SK-N-SH treated with all-trans-retinoic acid at 6 μM for 48 hours (cell line): ENCODE results near the gene VPS35L.

Experiments
- ARNTL ChIP-seq: fragments of 450-650 bp; formaldehyde crosslinking; IDR thresholded peaks from 2 replicates; pipeline ENCODE4 v1.5.0; 2020; ENCODE audit warnings: low read depth, mild to moderate bottlenecking, moderate library complexity, borderline replicate concordance
- BACH2 ChIP-seq: fragments of 250-450 bp; sonication (Bioruptor Pico); IDR thresholded peaks from 2 replicates; pipeline ENCODE4 v1.9.0; 2021; ENCODE audit warnings: mild to moderate bottlenecking, borderline replicate concordance
- CSDC2 ChIP-seq: fragments of 250-450 bp; sonication (Bioruptor Pico); IDR thresholded peaks from 2 replicates; pipeline ENCODE4 v1.5.0; 2020; ENCODE audit warnings: mild to moderate bottlenecking, moderate library complexity
- GLIS3 ChIP-seq: fragments of 250-450 bp; sonication (Bioruptor Pico); IDR thresholded peaks from 2 replicates; pipeline ENCODE4 v1.5.0; 2020; ENCODE audit warnings: mild to moderate bottlenecking, moderate library complexity
- PPARA ChIP-seq: fragments of 250-450 bp; sonication (Bioruptor Pico); IDR thresholded peaks from 2 replicates; pipeline ENCODE4 v1.5.0; 2020; ENCODE audit warnings: mild to moderate bottlenecking, borderline replicate concordance
- RARB ChIP-seq: fragments of 250-450 bp; sonication (Bioruptor Pico); IDR thresholded peaks from 2 replicates; pipeline ENCODE4 v1.8.0; 2021; ENCODE audit warnings: mild to moderate bottlenecking, moderate library complexity
- SNAI2 ChIP-seq: fragments of 250-450 bp; sonication (Bioruptor Pico); IDR thresholded peaks from 2 replicates; pipeline ENCODE4 v1.5.0; 2020; ENCODE audit warnings: mild to moderate bottlenecking, moderate library complexity
- TCF4 ChIP-seq: fragments of 250-450 bp; sonication (Bioruptor Pico); IDR thresholded peaks from 2 replicates; pipeline ENCODE4 v1.8.0; 2021; ENCODE audit warnings: mild to moderate bottlenecking, moderate library complexity, borderline replicate concordance
- ZFP3 ChIP-seq: fragments of 250-450 bp; sonication (Bioruptor Pico); IDR thresholded peaks from 2 replicates; pipeline ENCODE4 v1.5.0; 2020; ENCODE audit warnings: mild to moderate bottlenecking, moderate library complexity
- ZNF70 ChIP-seq: fragments of 450-650 bp; formaldehyde crosslinking; IDR thresholded peaks from 2 replicates; pipeline ENCODE4 v1.5.0; 2020; ENCODE audit warnings: mild to moderate bottlenecking, moderate library complexity
- ZNF8 ChIP-seq: fragments of 450-650 bp; formaldehyde crosslinking; IDR thresholded peaks from 2 replicates; pipeline ENCODE4 v1.5.0; 2020; ENCODE audit warnings: mild to moderate bottlenecking, moderate library complexity
- TF ChIP-seq, protein P1 (sequence below): fragments of 250-450 bp; sonication (Bioruptor Pico); IDR thresholded peaks from 2 replicates; pipeline ENCODE4 v1.8.0; 2020; ENCODE audit warnings: mild to moderate bottlenecking, moderate library complexity, borderline replicate concordance
- TF ChIP-seq, protein P2 (sequence below): fragments of 250-450 bp; sonication (Bioruptor Pico); IDR thresholded peaks from 2 replicates; pipeline ENCODE4 v1.8.0; 2021; ENCODE audit warnings: low read depth, mild to moderate bottlenecking, moderate library complexity, borderline replicate concordance

DNA sequence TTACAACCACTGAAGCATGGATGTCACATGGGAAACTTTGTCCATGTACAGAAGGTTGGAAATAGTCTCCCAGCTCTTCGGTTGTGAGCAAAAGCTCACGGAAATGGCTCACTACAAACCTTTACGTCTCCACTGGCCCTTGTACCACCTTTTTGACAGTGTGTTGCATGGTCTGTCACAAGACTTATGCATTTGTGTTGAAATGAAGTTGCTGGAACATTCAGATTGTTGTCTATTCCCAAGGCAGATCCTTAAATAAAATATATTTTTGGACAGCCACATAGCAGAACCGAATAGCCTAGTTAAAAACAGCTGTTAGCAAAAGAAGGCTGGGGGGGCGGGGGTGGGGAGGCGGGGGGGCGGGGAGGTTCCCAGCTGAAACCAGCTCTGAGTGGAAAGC is 123.3 kb downstream of the VPS35L start:
- TF ChIP-seq CSDC2 (CRISPR knock-in tag) (no peak), GLIS3 (CRISPR knock-in tag) (no peak), RARB (CRISPR knock-in tag) (no peak), BACH2 (CRISPR knock-in tag) (no peak), TCF4 (CRISPR knock-in tag) (no peak), ZNF70 (no peak), SNAI2 (CRISPR knock-in tag) (no peak), ZFP3 (CRISPR knock-in tag) (no peak), PPARA (CRISPR knock-in tag) (no peak), ARNTL (CRISPR knock-in tag) (no peak), ZNF8 (CRISPR knock-in tag) (no peak)
- TF ChIP-seq, protein P1, sequence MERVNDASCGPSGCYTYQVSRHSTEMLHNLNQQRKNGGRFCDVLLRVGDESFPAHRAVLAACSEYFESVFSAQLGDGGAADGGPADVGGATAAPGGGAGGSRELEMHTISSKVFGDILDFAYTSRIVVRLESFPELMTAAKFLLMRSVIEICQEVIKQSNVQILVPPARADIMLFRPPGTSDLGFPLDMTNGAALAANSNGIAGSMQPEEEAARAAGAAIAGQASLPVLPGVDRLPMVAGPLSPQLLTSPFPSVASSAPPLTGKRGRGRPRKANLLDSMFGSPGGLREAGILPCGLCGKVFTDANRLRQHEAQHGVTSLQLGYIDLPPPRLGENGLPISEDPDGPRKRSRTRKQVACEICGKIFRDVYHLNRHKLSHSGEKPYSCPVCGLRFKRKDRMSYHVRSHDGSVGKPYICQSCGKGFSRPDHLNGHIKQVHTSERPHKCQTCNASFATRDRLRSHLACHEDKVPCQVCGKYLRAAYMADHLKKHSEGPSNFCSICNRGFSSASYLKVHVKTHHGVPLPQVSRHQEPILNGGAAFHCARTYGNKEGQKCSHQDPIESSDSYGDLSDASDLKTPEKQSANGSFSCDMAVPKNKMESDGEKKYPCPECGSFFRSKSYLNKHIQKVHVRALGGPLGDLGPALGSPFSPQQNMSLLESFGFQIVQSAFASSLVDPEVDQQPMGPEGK (CRISPR knock-in tag), result no peak
- TF ChIP-seq, protein P2, sequence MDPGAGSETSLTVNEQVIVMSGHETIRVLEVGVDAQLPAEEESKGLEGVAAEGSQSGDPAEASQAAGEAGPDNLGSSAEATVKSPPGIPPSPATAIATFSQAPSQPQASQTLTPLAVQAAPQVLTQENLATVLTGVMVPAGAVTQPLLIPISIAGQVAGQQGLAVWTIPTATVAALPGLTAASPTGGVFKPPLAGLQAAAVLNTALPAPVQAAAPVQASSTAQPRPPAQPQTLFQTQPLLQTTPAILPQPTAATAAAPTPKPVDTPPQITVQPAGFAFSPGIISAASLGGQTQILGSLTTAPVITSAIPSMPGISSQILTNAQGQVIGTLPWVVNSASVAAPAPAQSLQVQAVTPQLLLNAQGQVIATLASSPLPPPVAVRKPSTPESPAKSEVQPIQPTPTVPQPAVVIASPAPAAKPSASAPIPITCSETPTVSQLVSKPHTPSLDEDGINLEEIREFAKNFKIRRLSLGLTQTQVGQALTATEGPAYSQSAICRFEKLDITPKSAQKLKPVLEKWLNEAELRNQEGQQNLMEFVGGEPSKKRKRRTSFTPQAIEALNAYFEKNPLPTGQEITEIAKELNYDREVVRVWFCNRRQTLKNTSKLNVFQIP (CRISPR knock-in tag), result no peak
